ENCODE data around the gene POLG2.
A peak's percentile ranks its signal among the peaks of the same experiment; 100 is the strongest.

POLG2 gene

GRCh38 chr17:64496786-64497564 is at the start of gene POLG2:
Gene POLG2 (minus strand): TSS chr17:64497054. CDS start chr17:64496968, 86 bp downstream.
- DNase-seq (ENCODE audit: low spot score): peak; percentile 99

- DNase-seq (ENCODE audit: low spot score): no peak
Observed at GRCh38 chr17:64544742-64545141, 47.9 kb upstream of the POLG2 start.

DNA sequence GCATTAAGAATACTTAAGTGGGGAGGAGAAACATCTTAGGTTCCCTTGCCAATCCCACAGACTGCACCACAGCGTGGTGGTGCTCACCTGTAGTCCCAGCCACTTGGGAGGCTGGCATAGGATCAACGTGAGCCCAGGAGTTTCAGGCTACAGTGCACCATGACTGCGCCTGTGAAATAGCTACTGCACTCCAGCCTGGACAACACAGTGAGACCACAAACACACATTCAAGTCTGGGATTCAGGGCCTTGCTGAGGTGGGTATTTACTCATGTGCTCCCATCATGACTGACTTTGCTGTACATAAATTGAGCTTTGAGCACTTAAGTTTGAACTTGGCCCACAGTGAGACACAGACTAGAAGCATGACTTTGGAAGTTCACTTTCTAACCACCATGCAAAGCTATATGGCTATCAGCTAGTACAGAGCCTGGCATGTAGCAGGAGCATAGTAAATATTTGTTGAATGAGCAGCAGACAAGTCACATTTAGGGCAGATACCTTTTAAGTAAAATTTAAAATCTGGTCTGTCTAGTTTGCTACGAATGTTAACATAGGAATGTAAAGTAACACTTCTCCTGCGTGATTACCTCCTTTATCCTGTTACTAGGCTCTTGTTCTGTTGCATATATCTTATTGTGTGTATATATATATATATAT is 43.4 kb upstream of the POLG2 start:
- no peak for DNase-seq (ENCODE audit: low spot score)

GRCh38 chr17:64538508-64539130 is 41.8 kb upstream of the POLG2 start:
- DNase-seq (ENCODE audit: low spot score): no peak

DNA sequence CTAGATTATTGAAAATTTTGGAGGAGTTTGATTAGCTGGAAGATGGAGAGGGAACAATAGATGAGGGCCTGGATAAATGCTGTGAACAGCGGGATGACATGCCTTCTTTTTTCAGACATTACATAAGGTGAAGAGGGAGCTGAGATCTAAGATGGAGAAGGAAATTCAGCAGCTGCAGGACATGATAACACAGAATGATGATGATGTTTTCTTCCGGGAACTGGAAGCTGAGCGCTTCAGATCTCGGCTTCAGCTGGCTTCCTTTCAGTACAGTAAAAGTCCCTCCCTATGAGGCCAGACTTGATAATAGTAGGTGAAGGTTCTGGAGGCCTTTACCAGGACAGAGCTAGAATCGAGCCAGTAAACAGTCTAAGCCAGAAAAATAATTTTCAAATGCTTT is 40.6 kb upstream of the POLG2 start:
- DNase-seq (ENCODE audit: low spot score): no peak

DNA sequence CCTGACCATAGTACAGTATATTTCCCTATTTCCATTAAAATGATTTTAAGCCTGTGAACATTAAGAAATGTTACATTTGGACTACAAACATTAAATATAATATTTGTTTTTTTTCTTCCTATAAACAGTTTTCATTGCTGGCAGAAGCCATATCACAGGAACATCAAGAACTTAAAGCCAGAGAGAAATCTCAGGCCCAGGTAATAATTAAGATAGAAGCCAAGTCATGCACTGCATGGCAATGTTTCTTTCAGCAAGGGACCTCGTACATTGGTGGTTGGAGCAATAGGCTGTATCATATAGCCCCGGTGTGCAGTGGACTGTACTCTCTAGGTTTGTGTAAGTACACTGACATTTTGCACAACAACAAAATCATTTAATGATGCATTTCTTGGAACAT is 40.1 kb upstream of the POLG2 start:
- DNase-seq (ENCODE audit: low spot score): no peak

DNA sequence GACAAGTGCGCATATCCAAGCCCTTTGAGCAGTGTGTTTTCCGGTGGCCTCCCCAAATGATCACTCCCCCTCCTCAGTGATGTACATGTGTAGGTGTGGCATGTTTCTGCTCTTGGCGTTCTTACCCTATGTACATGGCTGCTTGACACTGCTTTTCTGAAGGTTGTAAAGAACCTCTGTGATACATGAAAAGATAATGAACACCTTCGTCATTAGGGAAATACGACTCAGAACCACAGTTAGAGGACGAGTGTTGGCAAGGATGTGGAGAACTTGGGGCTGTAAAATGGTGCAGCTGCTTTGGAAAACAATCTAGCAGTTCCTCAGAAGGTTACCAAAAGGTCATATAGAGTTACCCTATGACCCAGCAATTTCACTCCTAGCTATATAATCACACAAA is 38.5 kb upstream of the POLG2 start:
- DNase-seq (ENCODE audit: low spot score): no peak

DNA sequence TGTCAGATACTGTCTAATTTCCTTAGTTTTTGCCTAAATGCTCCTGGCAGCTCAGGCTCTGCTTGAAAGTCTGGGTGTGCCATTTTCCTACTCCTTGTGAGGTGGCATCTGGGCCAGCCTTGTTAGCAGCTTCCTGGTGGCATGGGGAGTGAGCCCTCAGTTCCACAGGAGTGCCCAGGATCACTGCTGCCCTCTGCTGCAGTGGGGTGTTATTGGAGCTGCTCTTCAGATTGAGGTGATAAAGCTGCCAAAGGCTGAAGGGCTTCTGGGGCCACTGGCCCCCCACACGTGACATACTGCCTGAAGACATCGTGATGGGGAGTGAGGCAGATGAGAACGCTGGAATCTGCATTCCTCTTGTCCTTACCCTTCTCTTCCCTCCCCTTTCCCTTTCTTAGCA is 37.3 kb upstream of the POLG2 start:
- peak; percentile 64 for DNase-seq (ENCODE audit: low spot score)

GRCh38 chr17:64533784-64534183 is 36.9 kb upstream of the POLG2 start:
- no peak for DNase-seq (ENCODE audit: low spot score)

- DNase-seq (ENCODE audit: low spot score): no peak
Observed at GRCh38 chr17:64532409-64532808, 35.6 kb upstream of the POLG2 start.

- no peak for DNase-seq (ENCODE audit: low spot score)
Observed at GRCh38 chr17:64531955-64532371, 35.1 kb upstream of the POLG2 start.

GRCh38 chr17:64529221-64529620 is 32.4 kb upstream of the POLG2 start:
- DNase-seq (ENCODE audit: low spot score): no peak

DNA sequence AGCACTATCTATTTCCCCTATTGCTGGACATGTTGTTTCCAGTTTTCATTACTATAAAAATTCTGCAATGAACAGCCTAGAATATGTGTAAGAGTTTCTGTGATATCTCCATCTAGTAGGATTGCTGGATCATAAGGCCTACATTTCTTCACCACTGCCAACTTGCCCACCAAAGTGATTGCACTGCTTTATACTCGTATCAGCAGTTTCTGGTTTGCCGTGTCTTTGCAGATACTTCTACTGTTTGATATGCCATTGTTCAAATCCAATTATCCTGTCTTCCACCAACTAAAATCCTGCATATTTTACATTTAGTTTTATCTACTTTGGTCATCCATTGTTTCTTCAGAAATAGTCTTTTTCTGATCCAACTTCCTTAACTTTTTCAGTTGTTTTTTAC is 31.1 kb upstream of the POLG2 start:
- DNase-seq (ENCODE audit: low spot score): no peak

DNA sequence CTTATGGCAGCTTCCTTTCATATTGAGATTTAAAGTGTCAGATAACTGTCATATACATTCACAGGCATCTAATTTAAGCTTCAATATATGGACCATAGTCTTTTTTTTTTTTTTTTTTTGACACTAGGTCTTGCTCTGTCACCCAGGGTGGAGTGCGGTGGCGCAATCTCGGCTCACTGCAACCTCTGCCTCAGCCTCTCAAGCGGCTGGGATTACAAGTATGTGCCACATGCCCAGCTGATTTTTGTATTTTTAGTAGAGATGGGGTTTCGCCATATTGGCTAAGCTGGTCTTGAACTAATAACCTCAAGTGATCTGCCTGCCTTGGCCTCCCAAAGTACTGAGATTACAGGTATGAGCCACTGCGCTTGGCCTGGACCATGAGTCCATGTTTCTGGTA is 23.5 kb upstream of the POLG2 start:
- no peak for DNase-seq (ENCODE audit: low spot score)

DNA sequence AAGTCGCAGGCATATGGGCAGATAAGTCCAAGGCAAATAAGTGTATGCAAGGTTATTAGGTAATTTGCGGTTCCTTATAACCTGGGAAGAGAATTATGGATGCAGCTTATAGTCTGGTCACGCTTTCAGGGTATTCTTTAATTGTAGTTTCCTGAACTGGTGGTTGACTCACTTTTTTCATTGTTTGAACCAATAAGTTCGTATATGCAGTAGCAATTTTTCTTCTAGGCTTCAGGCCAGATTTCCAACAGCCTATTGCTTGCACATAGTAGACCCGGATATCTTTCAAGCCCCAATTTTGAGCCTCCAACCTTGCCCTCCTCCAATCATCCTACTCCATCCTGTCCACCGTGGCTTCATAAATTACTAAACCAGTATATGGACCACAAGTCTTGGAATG is 22.7 kb upstream of the POLG2 start:
- DNase-seq (ENCODE audit: low spot score): no peak

- DNase-seq (ENCODE audit: low spot score): no peak
Observed at GRCh38 chr17:64515829-64516228, 19.0 kb upstream of the POLG2 start.

DNA sequence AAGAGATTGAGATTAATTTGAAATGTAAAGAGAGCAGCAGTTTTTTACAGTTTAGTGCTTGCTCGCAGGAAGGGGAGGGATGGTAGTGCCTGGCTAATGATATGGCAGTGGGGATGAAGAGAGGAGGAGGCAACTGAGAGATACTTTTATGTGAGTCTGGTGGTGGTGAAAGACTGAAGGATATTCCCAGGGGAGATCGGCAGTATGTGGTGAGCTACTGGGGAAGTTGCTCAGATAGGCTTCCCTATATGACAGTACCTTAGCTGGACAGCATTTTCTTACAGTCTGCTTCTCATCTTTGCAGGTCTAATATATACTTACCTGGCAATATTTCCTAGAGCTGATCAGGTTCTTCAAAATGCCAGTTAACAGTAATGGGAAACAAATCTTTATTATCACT is 18.6 kb upstream of the POLG2 start:
- no peak for DNase-seq (ENCODE audit: low spot score)

DNA sequence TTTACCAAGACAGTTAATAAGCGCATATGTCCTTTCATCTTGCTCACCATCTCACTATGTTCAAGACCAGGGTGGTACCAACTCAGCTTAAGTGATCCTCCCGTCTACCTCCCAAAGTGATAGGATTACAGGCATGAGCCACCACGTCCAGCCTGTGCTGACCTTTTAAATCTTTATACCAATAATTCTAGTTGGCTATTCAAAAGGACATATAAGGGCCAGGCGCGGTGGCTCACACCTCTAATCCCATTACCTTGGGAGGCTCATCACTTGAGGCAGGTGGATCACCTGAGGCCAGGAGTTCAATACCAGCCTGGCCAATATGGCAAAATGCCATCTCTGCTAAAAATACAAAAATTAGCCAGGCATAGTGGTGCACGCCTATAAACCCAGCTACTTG is 12.3 kb upstream of the POLG2 start:
- DNase-seq (ENCODE audit: low spot score): no peak

GRCh38 chr17:64508683-64509082 is 11.8 kb upstream of the POLG2 start:
- DNase-seq (ENCODE audit: low spot score): no peak

- DNase-seq (ENCODE audit: low spot score): peak; percentile 69
Observed at GRCh38 chr17:64507413-64507782, 10.5 kb upstream of the POLG2 start.

DNA sequence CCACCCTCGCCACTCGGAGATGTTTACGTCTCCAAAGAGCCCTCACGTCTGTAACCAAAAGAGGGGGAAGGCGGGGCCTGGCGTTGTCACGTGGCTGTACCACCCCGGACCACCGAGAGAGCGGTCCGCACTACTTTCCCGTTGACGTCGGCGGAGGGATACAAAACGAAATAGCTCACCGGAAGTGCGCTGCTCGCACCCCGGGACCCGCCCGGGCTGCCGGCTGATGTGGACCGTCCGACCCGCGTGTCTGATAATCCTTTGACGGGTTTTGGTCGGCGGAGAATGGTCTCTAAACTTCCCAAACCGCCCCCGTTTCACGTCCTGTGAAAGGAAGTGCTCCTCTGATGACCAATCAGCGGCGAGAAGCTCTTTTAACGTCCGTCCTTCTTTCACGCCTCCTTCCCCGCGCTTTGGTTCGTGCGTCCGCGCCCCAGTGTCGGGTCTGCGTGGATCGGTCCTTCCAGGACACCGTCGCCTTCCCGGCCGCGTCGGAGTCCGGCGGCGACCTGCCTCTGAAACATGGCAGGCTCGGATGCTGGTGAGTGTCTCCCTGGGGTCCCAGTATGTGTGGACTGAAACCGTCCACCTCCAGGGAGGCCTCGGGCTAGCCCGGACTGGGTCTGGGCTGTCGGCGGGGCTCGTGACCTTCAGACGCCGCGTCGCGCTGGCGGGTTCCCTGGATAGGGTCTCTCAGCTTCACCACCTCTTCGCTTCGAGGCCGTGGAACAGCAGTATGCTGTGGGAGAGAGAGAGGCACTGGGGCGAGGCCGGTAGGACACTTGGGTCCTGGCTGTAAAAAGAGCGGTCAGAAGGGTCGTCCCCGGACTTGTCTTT is 9.9 kb upstream of the POLG2 start, which contains the start of gene CEP95:
Gene CEP95 (plus strand): TSS at position 402 of the 837 bp plus-strand sequence. CDS start 121 bp downstream, at position 523.
- DNase-seq (ENCODE audit: low spot score): peak; percentile 95

DNA sequence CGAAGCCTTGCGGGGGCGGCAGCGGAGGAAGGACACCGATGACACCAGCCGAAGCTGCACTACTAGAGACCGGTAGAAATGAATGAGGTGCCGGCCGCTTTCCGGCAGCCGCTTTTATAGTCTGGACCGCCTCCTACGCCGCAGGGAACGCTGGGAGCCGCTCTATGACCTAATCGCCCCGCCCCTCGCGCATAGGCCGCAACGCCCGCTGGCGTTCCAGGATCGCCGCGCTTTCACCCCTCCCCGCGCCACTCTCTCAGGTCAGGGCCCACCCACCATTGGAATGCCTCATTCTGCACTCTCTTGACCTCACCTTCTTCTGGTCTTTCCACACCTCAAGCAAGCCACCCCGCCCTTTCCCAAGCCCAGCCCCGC is 9.3 kb upstream of the POLG2 start, which contains the start of gene DDX5:
Gene DDX5 (minus strand): TSS at position 89 of the 375 bp plus-strand sequence. CDS start 170 bp downstream, outside the sequence.
- DNase-seq (ENCODE audit: low spot score): peak; percentile 97
